ENCODE results near the gene TNFRSF12A.

TNFRSF12A gene

GRCh38 chr16:3020247-3020603, at the start of gene TNFRSF12A:
TSS of gene TNFRSF12A (plus strand) at chr16:3020368. CDS start at chr16:3020398, 30 bp downstream.
- no peaks in the 10 kb centered on the region for H3K9me3 ChIP-seq (ENCODE audit: severe bottlenecking)
- ATAC-seq (ENCODE audit: low read depth) (no peak), DNase-seq (ENCODE audit: low spot score) (no peak)
- peaks cover 26% of the 10 kb centered on the region for H3K36me3 ChIP-seq (ENCODE audit: low read depth)
- H3K27ac ChIP-seq (ENCODE audit: poor library complexity, severe bottlenecking), result peak within 1 kb of the TSS; percentile 100
- peak within 1 kb of the TSS; percentile 89 for H3K4me3 ChIP-seq (ENCODE audit: severe bottlenecking)
- peaks cover 7% of the 10 kb centered on the region for H3K4me1 ChIP-seq (ENCODE audit: insufficient read depth, poor library complexity, severe bottlenecking)
- no peaks in the 10 kb centered on the region for H3K27me3 ChIP-seq (ENCODE audit: insufficient read depth, poor library complexity, severe bottlenecking)
- no peak for TF ChIP-seq CTCF (IDR thresholded peaks at IDR 0.05; ENCODE audit: poor library complexity, severe bottlenecking)

GRCh38 chr16:2970563-2970962, 49.6 kb upstream of the TNFRSF12A start:
- Histone ChIP-seq H3K9me3 (ENCODE audit: severe bottlenecking) (no peaks in the 10 kb centered on the region), H3K27me3 (ENCODE audit: insufficient read depth, poor library complexity, severe bottlenecking) (no peaks in the 10 kb centered on the region), H3K4me3 (ENCODE audit: severe bottlenecking) (peak overlapping the region; percentile 70), H3K27ac (ENCODE audit: poor library complexity, severe bottlenecking) (peak overlapping the region; percentile 78), H3K36me3 (ENCODE audit: low read depth) (peaks cover 40% of the 10 kb centered on the region), H3K4me1 (ENCODE audit: insufficient read depth, poor library complexity, severe bottlenecking) (no peaks in the 10 kb centered on the region)
- TF ChIP-seq CTCF (IDR thresholded peaks at IDR 0.05; ENCODE audit: poor library complexity, severe bottlenecking), result no peak
- no peak for ATAC-seq (ENCODE audit: low read depth)
- DNase-seq (ENCODE audit: low spot score), result no peak

- ATAC-seq (ENCODE audit: low read depth) (no peak), DNase-seq (ENCODE audit: low spot score) (no peak)
- H3K4me3 ChIP-seq (ENCODE audit: severe bottlenecking), result no peak overlapping the region
- H3K9me3 ChIP-seq (ENCODE audit: severe bottlenecking), result no peaks in the 10 kb centered on the region
- H3K27me3 ChIP-seq (ENCODE audit: insufficient read depth, poor library complexity, severe bottlenecking), result no peaks in the 10 kb centered on the region
- peak overlapping the region; percentile 78 for H3K27ac ChIP-seq (ENCODE audit: poor library complexity, severe bottlenecking)
- no peaks in the 10 kb centered on the region for H3K4me1 ChIP-seq (ENCODE audit: insufficient read depth, poor library complexity, severe bottlenecking)
- no peak for TF ChIP-seq CTCF (IDR thresholded peaks at IDR 0.05; ENCODE audit: poor library complexity, severe bottlenecking)
- H3K36me3 ChIP-seq (ENCODE audit: low read depth), result peaks cover 47% of the 10 kb centered on the region
These were observed 48.8 kb upstream of the TNFRSF12A start for GRCh38 chr16:2971134-2971984.

GRCh38 chr16:2971985-2972784, 48.0 kb upstream of the TNFRSF12A start:
- peaks cover 54% of the 10 kb centered on the region for H3K36me3 ChIP-seq (ENCODE audit: low read depth)
- no peaks in the 10 kb centered on the region for H3K9me3 ChIP-seq (ENCODE audit: severe bottlenecking)

More at GRCh38 chr16:2971985-2972784, 48.0 kb upstream of the TNFRSF12A start:
- H3K4me1 ChIP-seq (ENCODE audit: insufficient read depth, poor library complexity, severe bottlenecking), result no peaks in the 10 kb centered on the region
- H3K27me3 ChIP-seq (ENCODE audit: insufficient read depth, poor library complexity, severe bottlenecking), result no peaks in the 10 kb centered on the region
- no peak overlapping the region for H3K4me3 ChIP-seq (ENCODE audit: severe bottlenecking)
- peak overlapping the region; percentile 8 for H3K27ac ChIP-seq (ENCODE audit: poor library complexity, severe bottlenecking)
- TF ChIP-seq CTCF (IDR thresholded peaks at IDR 0.05; ENCODE audit: poor library complexity, severe bottlenecking), result no peak
- ATAC-seq (ENCODE audit: low read depth) (no peak), DNase-seq (ENCODE audit: low spot score) (no peak)

Measured in RWPE2 (cell line).